GM20431 (cell line): Measurements from ENCODE around the gene LCE3C.
"Not testable (repeated sequence)": the region's sequence is repeated elsewhere in the genome, so short reads cannot be mapped to it uniquely, and the experiment has no call there.

ENCODE experiments used
- in situ Hi-C: fragments of 300-500 bp; cut with MseI, MboI; formaldehyde crosslinking; loops from one replicate; pipeline ENCODE4 v1.15.0; 2020; ENCODE audit warnings: low sequenced_read_pairs; ENCODE audit not compliant: unreplicated experiment

LCE3C gene, protein sequence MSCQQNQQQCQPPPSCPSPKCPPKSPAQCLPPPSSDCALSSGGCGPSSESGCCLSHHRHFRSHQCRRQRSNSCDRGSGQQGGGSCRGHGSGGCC

DNA sequence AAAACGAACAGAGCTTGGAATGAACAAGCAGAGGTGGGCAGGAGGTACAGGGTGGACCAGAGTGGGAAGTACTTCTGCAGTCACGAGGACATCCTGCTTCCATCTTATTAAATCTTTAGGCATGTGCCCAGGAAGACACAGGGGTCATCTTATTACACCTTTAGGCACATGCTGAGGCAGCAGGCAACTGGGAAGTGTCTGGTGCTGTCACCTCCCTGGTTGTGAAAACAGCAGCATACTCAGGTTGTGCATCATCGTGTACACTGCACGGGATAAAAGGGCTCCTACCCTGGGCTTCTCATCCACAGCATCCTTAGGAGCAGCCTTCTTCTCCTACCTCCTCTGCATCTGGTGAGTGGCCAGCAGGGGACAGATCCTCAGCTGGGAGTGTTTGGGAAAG, at the start of gene LCE3C:
TSS of gene LCE3C (plus strand) at position 301 of the 400 bp plus-strand sequence. CDS start 498 bp downstream, outside the sequence.
- in situ Hi-C loops: no loop called here

DNA sequence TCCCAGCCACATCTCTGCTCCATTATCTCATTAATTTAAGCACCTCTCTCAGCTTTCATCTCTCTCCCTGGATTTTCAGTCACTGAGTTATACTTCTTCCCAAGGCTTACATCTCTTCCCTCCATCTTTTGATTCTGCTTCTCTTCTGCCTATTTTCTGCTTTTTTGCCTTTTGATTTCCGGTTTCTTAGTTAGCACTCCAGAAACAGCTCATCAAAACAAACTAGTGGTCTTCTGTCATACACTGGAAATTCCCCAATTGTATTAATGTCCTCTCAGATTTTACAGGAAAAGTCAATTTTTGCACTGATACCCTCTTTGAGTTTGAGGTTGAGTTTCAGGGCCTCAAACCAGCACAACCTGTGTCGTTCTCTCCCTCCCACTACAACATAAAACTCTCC, 34.9 kb upstream of the LCE3C start:
- in situ Hi-C loops: no loop called here

DNA sequence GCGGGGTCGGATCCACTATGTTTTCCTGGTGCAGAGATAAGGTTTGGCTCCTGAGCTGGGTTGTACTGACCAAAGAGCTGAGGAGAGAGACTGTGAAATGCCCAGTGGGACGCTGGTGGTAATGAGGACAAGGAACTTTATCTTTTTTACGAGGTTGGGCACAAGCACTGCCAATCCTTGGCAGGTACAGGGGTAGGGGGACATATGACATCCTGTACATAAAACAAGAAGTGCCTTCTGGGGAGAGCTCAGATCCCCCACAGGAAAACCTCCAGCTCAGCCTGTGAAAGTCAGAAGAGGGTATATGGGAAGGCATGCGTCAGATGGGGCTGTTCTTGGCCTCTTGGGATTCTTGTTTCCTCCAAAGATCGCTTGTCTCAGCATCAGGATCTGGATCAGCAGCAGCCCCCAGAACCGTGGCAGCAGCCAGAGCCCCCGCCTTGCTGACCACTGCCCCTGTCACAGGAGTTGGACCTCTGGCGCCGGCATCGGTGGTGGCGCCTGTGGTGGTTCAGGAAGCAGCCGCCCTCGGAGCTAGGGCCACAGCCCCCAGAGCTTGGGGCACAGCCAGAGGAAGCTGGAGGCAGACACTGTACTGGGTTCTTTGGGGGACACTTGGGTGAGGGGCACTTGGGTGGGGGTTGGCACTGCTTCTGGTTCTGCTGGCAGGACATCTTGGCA, 34.4 kb upstream of the LCE3C start:
- in situ Hi-C loops: no loop called here

DNA sequence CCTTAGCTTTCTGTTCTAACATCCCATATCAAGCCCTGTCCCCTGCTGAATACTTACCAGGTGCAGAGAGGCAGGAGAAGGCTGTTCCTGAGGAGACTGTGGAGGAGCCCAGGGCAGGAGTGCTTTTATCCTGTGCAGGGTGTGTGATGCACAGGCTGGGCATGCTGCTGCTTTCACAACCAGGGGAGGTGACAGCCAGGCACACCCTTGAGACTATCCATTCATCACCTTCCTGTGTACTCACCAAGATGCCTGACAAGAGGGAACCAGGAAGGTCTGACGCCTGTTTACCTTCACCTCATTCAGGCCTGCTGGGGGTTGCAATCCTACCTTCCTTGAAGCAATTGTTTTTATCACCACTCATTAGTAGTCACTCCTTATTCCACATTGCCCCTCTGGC, 33.4 kb upstream of the LCE3C start, which contains the start of gene LCE3E:
TSS of gene LCE3E (minus strand) at position 100 of the 400 bp plus-strand sequence. CDS start 572 bp downstream, outside the sequence.
- in situ Hi-C loops: no loop called here

DNA sequence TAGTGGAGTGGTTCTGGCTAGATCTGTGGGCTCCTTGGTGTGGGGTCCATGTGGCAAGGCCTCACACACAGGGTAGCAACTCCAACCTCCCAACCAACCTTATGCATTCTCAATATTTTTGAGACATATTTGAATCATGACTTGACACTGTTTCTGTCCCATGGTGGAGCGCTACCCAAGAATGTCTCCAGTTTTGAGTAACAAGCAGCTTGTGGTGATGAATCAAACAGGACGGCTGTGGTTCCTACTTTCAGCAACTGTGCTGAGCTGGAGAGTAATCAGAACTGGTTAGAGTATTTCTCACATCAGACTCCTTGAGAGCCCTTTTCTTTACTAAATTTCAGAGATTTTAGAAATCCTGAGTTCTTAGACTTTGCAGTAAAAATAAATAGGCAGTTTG, 22.9 kb upstream of the LCE3C start:
- in situ Hi-C loops: no loop called here

DNA sequence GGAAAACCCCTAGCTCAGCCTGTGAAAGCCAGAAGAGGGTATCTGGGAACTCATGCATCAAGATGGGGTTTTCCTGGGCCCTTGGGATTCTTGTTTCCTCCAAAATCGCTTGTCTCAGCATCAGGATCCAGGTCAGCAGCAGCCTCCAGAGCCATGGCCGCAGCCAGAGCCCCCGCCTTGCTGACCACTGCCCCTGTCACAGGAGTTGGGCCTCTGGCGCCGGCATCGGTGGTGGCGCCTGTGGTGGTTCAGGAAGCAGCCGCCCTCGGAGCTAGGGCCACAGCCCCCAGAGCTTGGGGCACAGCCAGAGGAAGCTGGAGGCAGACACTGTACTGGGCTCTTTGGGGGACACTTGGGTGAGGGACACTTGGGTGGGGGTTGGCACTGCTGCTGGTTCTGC, 20.5 kb upstream of the LCE3C start:
- in situ Hi-C loops: not testable (repeated sequence)

GRCh38 chr1:152580433-152580832, 19.6 kb upstream of the LCE3C start, which contains the start of gene LCE3D:
Gene LCE3D, minus strand, starts transcription at chr1:152580516. Its CDS starts 580 bp downstream, at chr1:152579936.
- in situ Hi-C loops: no loop called here

GRCh38 chr1:152582647-152583046, 17.4 kb upstream of the LCE3C start:
- in situ Hi-C loops: no loop called here

GRCh38 chr1:152585586-152585985, 14.4 kb upstream of the LCE3C start:
- in situ Hi-C loops: no loop called here

GRCh38 chr1:152596986-152597385, 3.0 kb upstream of the LCE3C start:
- in situ Hi-C loops: no loop called here

GRCh38 chr1:152613511-152613910, 13.5 kb downstream of the LCE3C start, which contains the start of gene LCE3B:
Gene LCE3B, plus strand, starts transcription at chr1:152613811. Its CDS starts 0 bp downstream, at chr1:152613811.
- in situ Hi-C loops: no loop called here

- in situ Hi-C loops: no loop called here
Observed at GRCh38 chr1:152621993-152622392, 22.0 kb downstream of the LCE3C start.

GRCh38 chr1:152622803-152623202, 22.8 kb downstream of the LCE3C start, which contains the start of gene LCE3A:
Gene LCE3A, minus strand, starts transcription at chr1:152623103. Its CDS starts 0 bp downstream, at chr1:152623103.
- in situ Hi-C loops: no loop called here

DNA sequence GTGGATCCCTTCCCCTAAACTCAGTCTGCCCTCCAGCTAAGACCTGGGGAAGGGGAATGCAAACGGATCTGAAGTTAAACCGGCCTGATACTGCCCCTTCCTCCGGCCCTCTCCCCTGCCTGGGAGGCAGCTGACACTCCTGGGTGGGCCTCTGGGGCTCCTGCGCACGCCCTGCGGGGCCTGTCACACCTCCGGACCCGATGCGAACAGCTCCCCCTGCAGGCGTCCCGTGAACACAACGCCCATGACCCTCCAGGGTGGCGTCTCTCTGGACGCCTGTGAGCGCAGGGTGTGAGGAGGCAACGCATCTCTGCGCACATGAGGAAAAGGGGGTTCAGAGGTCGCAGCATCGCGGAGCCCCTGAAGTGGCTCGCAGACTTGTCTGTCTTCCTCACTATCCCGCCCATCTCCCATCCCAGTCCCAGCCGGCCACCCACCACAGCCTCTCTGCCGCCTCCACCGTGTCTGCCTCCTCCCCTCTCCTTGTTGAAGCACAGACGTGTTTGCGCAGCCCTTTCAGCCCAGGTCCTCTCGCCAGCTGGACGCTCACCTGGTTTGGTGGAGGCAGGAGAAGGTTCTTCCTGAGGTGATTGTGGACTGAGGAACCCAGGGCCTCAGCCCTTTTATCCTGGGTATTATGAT, 23.3 kb downstream of the LCE3C start:
- in situ Hi-C loops: no loop called here

GRCh38 chr1:152626744-152627143, 26.7 kb downstream of the LCE3C start:
- in situ Hi-C loops: no loop called here

- in situ Hi-C loops: no loop called here
Observed at GRCh38 chr1:152630596-152630995, 30.6 kb downstream of the LCE3C start.

GRCh38 chr1:152640351-152640750, 40.3 kb downstream of the LCE3C start:
- in situ Hi-C loops: no loop called here

DNA sequence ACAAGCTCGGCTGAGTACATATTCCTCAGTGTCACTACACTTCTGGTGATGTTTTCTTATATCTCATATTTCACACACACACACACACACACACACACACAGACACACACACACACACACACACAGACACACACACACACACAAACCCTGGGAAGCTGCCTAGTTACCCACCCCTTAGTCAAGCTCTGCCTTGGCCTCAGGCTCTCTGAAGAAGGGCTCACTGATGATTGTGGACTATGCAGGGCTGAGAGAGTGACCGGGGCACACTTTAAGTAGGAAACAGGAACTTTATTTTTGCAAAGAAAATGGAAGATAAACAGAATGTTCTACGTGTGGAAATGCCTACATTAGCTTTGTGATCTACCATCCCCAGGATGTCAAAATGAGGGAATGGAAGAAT, 43.9 kb downstream of the LCE3C start:
- in situ Hi-C loops: no loop called here

DNA sequence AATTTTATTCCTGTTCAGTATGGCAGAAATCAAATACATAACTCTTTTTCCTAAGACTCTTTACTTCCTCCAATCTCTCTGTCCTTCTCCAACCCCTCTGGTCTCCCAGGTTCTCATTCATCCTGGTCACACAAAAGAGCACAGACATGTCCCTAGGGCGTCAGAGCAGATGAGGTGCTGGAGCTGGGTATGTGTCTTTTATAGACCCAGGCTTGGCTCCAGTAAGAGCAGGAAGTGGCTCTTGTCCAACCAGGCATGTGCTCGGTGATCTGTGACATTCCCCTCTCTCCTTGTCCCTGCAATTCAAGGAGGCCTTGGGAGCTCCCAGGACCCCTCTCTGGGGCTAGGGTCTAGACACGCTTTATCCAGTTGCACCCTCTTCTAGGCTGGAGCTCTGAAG, 45.1 kb downstream of the LCE3C start:
- in situ Hi-C loops: no loop called here

DNA sequence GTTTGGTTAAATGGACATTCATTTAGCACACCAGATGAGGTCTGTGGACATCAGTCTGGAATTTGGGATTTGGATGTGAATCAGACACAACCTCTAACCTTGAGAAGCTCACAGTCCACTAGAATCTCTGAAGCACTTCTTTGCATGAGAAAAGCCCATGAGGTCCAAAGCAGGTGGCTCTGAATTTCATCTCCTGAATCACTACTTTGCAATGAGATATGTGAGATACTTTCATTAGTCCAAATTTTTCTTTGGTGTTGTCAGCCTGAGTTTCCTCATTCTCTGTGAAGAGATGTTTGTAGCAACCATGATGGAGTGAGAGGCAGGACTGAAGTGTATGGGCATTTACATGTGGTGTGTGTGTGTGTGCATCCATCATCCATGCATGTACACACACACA, 46.6 kb downstream of the LCE3C start:
- in situ Hi-C loops: no loop called here
